NCI-H146 treated with DMSO at 0.1 percent for 48 hours (cell line): ENCODE data around the gene HDAC10.

Experiments used
- DNase-seq: peaks from one replicate; lab custom pipeline; 2025; ENCODE audit not compliant: unreplicated experiment; lab: John Stamatoyannopoulos, UW

HDAC10 gene

GRCh38 chr22:50271519-50271970 lies 20.5 kb upstream of the HDAC10 start:
- DNase-seq, result peak; percentile 9

DNA sequence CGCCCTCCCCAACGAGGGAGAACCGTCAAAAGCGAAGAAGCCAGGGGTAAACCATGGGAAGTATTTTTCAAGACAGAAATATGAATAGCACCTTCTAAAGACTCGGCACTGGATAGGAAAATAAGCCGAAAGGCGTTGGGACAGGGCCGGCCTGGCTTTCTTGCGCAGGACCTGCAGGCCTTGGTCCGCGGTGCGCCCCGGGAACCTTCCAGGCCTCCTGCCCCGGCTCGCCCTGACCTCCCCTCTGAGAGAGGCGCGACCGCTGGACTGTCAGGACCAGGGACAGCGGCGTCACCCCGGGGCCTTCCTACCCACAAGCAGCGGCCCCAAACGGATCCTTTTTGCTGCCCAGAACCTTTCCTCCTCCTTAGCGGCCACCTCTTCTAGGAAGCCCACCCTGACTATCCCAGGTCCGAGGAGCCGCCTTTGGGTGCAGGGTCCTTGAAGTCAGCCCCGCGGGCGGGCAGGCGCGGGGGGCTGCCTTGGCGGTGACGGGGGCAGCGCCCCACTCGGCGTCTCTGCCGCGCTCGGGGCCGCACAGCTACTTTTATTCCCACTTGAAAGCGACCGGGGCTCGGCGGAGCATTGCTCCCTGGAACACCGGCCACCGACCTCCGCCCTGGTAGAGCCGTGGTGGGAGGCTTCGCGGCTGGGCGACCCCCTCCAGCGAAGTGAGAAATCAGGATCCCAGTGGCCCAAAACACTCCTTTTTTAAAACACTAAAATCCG lies 19.8 kb upstream of the HDAC10 start:
- DNase-seq, result no peak

DNA sequence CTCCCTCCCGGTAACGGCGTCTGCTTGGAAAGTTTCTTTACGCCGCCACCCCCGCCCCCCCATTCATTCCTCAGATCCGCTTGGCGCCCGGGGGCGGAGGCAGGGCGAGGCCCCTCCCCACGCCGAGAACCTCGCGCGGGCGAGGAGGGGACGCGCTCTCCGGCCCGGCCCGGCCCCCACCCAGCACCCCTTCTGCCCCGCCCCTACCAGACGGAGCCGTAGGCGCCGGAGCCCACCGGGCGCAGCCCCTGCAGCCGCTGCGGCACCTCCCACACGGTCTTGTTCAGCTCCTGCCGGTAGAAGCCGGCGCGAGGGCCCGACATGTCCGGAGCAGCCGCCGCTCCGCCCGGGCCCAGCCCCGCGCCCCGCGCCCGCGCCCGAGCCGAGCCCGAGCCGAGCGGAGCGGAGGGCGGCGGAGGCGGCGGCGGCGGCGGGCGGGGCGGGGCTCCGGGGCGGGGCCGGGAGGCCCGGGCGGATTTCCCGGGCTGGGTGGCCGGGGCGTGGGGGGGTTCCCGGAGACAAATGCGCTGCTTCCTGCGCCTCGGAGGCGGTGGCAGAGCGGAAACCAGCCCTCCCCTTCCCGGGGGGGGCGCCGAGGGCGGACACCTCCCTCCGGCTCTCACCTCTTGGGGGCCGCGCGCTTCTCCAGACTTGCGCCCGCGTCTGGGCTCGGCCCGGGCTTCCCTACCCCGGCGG lies 19.1 kb upstream of the HDAC10 start, which contains the start of gene MAPK11:
Gene MAPK11, minus strand, starts transcription at position 411 of the 696 bp plus-strand sequence. Its CDS starts 88 bp downstream, at position 323.
- no peak for DNase-seq

DNA sequence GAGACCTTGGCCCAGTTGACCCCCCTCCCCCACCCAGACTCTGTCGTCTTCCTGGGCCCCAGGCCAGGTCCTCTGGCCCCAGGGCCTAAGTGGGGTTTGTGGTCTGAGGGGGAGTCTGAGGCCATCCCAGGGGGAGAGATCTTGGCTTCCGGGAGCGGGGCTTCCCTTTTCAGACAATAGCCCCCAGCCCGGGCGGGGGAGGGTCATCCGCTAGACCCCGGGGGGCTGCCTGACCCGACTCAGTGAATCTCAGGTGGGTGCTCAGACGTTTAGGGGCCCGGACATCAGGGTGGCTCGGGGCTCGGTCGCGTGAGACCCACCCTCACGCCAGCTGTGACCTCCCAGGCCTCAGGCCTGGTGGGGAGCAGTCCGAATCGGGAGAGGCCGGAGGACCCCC lies 18.5 kb upstream of the HDAC10 start:
- no peak for DNase-seq

- no peak for DNase-seq
These were observed 17.6 kb upstream of the HDAC10 start for GRCh38 chr22:50268655-50269113.

GRCh38 chr22:50267591-50268390 lies 16.7 kb upstream of the HDAC10 start:
- DNase-seq, result no peak

- DNase-seq, result no peak
These were observed 15.9 kb upstream of the HDAC10 start for GRCh38 chr22:50266994-50267393.

DNA sequence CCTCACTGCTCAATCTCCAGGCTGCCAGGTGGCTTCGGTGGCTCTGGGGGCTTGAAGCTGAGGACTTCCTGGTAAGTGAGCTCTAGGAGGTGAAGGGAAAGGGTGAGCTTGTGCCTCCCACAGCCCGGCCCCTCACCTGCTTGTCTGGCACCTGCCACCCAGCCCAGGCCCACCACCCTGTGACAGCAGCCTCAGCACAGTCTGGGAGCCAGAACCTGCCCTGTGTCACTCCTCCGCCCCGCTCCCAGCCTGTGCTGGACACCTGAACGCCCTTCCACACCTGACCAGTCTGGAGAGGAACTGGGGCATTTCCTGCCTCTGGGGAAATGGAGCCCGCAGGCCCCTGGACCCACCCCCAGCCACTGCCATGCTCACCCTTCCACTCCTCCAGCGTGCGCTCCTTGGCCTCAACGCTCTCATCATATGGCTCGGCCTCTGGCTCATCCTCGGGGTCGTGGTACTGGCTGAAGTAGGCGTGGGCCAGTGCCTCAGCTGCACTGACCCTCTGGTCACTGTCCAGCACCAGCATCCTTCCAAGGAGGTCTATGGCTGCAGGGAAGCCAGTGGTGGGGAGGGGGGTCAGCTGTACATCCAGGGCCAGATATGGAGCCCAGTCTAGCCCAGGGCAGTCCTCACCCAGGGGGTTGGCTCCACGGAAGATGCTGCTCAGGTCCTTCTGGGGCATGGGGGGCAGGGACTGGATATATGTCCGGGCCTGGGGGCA lies 14.0 kb upstream of the HDAC10 start:
- DNase-seq, result no peak

DNA sequence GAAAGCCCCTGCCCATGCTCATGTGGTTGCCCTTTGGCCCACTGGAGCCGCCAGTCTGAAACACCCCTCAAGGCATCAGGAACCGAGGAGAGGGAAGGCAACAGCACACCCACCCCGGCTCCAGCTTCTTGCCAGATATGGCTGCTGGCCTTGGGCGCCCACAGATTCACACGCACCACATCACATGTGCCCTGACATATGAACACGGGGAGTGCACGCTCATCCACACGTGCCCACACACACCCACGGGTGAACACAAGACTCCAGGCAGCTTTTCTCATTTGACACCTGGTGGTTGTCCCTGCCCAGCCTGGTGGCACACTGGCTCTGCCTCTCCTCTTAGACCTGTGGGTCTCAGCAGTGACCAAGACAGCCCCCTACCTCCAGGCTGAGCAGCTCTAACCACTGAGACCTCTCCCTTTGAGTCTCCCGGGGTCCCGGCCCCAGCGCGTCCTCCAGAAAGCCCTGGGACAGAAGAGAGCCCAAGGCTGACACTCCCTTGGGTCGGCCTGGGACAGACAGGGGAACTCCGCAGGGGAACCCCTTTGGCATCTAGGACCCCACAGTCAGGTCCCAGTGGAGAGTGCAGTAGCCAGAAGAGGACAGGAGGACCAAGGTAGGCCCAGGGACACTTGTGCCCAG lies 13.2 kb upstream of the HDAC10 start:
- no peak for DNase-seq

DNA sequence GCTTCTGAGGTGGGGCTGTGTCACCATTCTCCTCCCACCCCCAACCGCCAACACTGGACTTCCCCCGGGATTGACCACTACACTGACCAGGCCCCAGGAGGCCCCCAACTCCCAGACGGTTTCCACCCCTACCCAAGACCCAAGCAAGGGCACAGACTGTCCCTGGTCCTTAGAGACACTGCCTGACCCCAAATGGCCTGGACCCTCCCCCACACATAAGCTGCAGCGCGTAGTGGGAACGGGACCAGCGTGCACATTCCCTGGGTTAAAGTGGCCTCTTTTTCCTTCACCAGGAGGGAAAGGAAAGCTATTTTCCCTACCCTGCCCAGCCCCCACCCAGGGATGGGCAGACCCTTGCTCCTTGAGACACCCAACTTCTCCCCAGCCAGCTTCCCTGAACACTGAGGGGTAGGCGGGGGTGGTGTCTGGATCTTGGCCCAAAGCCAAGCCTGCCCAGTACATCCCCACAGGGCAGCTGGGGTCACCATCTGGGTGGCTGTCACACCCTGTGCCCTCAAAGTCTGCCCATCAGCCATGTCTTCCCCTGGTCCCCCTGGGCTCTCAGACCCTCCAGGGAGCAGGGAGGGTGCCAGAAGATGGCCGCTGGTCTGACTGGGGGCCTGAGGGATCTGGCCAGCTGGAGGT lies 12.0 kb upstream of the HDAC10 start:
- no peak for DNase-seq

DNA sequence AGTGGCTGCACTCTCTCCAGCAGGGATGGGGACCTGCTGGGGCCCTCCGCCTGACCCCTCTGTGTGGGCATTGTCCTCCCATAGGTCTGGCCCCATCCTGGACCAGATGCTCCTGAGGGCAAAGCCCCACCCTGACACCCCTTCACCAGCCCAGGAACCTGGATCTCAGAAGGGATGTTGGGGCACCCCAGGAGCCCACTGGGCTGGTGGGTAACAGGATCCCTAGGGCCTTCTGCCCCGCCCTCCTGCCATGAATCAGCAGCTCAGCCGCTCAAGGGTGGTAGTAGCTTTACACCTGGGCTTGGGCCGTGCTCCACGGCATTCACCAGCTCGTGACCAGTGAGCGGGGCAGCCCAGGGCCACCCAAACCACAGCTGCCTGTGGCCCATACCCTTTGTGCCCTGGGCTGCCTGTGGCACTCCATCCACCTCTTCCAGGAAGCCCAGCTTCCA lies 11.4 kb upstream of the HDAC10 start:
- no peak for DNase-seq

DNA sequence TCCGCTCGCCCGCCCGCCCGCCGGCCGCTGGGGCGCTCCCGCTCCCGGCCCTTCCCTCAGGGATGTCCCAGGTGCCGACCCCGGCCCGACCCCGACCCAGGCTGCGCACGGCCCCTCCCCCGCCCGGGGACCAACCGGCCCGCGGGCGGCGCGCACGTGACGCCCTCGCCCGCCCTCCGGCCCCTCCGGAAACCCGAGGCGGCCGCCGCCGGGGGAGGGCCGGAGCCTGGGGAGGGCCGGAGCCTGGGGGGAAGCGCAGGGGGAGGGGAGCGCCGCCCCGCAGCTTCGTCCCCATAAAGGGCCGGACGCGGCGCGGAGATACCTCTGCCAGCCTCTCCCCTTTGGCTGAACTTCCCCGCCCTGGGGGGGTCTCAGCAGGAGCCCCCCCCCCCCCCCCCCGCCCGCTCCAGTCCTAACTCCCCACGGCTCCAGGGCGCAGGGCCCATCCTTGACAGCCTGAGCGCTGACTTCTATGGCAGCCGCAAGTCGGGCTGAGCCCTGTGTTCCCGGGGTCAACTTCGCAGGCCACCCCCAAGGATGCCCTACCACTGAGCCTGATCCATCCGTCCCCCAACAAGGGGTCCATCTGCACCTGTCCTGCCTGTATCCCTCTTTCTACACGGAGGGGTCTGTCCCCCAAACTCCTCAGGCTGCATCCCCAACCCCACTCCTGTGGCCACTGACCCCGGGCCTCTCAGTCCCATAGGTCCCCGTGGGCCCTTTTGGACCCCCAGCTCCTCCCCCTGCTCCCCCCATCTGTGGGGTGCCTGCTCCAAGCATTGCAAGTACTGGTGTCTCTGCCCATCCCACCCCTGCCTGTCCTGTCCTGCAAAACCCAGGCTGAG lies 10.8 kb upstream of the HDAC10 start, which contains the start of gene MAPK12:
Gene MAPK12, minus strand, starts transcription at position 69 of the 845 bp plus-strand sequence. CDS start 174 bp downstream, outside the sequence.
- no peak for DNase-seq

- DNase-seq, result no peak
These were observed 9.9 kb upstream of the HDAC10 start for GRCh38 chr22:50260801-50261614.

DNA sequence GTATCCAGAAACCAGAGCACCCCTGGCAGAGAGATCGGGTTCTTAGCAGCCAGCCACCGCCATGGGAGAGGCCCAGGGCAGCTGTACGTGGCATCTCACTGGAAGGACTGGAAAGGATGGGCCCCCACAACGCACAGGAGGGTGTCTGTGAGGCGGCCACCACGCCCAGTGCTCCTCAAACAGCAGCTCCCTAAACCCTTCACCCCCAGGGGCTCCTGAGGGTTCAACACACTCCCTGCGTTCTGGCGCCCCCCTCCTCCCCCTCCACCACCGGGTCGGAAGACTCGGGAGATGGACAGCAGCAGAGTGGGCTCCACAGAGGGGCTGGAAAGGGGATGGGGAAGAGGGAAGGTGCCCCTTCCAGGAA lies 9.4 kb upstream of the HDAC10 start:
- no peak for DNase-seq

GRCh38 chr22:50259302-50259701 lies 8.2 kb upstream of the HDAC10 start:
- no peak for DNase-seq

DNA sequence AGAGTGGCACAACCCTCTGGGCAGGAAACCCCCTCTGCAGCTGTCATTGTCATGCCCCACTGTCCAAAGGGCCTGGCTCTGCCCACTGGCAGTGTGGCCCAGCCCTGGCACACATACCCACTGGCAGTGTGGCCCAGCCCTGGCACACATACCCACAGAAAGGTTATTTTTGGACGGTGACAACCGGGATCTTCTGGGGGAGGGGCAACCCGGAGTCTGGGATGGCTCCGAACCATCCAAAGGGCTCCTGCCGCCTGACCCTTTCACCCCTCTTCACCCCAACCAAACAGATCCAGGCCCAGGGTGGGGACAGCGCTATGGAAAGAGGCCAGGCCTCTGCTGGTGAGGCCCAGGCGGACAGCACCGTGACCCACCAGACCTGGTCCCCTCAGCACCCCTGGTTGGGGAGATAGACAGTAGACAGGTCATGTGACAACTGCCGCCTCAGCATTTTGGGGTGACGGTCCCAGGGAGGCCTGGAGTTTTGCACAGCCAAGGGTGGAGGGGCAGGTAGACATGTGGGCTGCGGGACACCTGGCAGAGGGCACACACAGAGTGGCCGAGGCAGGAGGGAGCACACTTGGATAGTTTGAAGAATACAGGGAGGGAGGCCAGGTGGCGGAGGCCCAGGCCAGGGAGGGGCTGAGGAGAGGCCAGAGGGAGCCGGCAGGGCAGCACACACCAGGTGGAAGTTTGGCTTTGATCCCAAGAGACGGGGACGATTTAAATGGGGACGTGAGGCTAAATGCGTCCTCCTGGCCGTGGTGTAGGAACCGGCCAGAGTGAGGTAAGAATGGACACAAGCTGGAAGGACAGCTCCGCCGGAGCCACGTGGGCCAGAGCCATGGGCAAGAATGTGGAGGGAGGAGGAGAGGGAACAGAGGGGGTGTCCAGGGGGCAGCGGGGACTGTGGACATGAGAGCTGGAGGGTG lies 7.6 kb upstream of the HDAC10 start:
- no peak for DNase-seq
